Smooth muscle cell of the brain vasculature (primary cell): ENCODE measurements around the gene SLC9A9.
"Not testable (repeated sequence)": the region's sequence is repeated elsewhere in the genome, so short reads cannot be mapped to it uniquely, and the experiment has no call there.

Experiments
- DNase-seq: peaks from one replicate; pipeline ENCODE4 v3.0.0-alpha.2; 2012; ENCODE audit warnings: low read depth, low spot score

Gene SLC9A9

DNA sequence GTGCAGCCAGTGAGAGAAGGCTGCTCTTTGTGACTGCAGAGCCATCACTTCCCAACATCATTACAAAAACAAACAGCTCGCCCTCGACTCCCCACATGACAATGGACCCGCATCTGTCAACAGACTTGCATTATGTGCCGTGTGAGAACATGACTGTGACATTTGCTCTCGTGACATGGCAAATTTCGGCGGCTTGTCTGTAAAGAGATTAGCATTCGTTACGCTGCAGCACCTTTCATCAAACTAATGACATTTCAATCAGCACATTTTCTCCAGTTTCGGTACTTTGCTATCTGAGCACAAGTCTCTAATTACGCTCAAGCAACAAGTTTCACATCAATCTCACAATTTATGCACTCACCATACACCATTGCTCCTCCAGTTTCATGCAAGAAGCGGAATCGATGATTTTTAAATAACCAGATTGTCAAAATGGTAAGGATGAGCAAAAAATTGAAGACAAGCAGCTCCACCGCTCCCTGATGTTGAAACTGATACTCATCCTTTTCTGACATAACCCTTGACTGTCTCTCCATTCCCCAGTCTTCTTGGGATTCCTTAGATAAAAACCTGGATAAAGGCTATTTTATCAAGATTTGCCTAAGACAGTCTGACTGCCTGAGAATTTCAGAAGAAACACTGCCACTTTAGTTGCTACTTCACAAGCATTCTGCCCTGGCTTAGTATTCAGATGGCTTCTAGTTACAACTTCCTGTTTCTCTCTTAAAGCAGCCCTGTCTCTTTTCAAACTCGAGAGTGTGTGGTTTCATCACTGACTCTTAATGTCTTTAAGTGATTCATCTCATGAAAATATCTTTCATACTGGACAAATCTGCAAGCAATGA, at the start of gene SLC9A9:
SLC9A9 (minus strand) TSS at position 682 of the 845 bp plus-strand sequence; CDS start at position 536, 146 bp downstream.
- no peak for DNase-seq

DNA sequence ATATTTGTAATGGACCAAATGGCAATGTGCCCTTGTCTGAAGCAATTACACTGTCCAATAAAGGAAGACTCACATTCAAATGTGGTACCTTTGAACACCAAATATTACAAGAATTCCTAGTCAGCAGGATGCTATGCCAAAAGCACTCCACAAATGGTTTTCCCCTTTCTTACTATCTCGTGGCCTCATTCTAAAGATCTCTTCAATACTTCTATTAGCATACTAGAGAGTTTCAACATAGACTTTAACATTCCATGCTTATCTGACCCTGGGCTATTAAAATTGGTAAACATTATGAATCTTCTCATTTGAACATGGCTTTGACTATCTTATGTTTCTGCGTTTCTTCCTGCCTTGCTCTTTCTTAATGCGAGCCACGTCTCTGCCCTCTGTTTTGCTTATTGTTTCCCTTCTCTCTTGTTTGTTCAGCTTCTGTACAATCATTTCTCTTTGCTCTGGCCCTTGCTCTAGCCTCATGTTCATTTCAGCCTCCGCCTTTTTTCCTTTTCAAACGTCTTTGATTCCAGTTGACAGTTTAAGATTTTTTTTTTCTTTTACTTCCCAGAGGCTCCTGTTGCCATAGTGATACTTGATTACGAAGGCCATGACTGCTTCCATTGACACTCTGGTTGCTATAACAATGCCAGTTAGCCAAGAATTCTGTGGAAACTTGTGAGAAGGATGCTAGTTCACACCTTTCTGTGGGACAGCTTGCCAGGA, 49.5 kb upstream of the SLC9A9 start:
- no peak for DNase-seq

DNA sequence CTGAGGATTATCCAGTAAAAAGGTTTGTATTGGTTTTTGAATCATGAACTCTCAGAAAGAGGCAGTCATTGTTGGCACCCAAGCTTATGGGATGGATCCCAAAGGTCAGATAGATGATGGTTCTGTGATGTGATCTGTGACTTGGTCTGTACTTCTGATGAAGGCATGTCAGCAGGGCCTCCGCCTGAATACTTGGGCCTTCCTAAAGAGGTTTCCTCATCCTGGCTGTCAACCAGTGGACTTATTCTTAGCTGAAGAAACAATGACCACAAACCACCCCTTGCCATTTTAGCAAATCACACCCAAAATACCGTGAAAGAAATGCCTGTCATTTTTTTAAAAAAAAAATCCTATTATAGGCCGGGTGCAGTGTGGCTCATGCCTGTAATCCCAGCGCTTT, 48.2 kb upstream of the SLC9A9 start:
- DNase-seq: no peak

DNA sequence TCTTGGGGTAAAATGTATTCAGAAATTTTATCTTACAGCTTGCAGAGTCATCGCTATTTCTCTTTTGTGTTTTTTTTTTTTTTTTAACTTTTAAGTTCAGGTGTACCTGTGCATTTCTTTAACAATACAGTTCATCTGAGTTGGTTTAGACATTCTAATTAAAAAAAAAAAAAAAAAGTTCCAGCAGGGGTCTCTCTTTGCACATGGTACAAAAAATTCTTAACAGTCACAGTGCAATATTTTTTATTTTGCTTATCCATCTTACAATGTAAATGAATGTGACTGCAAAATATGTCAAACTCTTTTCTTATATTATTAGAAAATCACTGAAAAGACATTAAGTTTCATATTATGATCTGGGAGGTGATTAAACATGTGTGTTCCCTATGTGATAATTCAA, 47.5 kb upstream of the SLC9A9 start:
- DNase-seq: no peak

DNA sequence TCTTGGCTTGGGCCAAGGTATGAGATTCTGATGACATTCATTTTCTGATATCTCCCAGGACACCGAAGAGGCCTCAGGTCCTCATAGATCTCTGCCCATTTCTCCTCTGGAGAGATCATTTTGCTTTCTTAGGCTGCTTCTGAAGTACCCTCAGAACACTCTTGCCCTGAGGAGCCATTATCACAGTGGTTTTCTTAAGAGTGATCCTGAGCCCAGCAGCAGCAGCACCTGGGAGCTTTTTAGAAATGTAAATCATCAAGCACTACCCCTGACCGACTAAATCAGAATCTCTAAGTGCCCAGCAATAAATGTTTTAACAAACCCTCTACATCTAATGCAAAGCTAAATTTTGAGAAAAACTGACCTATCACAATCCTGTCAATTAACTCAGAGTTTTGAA, 40.6 kb upstream of the SLC9A9 start:
- DNase-seq: no peak

DNA sequence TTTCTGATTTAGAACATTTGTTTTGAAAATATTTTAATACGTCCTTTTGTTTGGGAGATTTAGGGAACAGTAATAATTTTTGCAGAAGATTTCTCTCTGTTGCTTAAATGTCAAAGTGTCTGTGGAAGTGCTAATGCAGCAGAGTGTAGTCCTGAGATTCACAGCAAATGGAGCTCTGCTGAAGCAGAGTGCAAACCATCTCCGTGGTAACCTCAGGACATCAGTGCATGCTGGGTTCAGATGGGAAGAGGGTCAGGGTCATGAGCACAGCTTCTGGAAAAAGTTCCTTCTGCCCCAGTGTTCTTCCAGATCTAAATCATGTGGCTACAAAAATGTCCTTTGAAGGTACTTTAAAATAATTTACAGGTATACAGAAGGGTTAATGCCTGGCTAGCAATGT, 39.9 kb upstream of the SLC9A9 start:
- DNase-seq: no peak

DNA sequence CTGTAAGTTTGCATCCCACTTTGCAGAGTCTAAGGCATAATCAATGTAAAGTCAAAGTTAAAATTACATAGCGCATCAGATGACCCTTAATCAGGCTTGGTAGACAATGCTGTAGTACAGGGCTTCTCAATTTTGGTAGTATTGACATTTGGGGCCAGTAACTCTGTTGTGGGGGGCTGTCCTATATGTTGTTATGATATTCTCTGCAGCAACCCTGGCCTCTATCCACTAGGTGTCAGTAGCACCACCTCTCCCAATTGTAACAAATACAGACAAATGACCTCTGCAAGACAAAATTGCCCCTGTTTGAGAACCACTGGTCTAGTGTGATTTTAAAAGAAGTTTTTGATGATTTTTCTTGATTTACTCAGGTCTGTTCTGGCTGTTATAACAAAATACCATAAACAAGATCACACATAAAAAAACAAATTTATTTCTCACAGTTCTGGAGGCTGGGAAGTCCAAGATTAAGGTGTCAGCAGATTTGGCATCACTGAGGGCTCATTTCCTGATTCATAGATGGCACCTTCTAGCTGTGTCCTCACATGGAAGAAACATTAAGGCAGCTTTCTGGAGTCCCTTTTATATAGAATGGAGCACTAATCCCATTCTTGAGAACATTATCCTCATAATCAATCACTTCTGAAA, 37.6 kb upstream of the SLC9A9 start:
- DNase-seq: peak; percentile 10

DNA sequence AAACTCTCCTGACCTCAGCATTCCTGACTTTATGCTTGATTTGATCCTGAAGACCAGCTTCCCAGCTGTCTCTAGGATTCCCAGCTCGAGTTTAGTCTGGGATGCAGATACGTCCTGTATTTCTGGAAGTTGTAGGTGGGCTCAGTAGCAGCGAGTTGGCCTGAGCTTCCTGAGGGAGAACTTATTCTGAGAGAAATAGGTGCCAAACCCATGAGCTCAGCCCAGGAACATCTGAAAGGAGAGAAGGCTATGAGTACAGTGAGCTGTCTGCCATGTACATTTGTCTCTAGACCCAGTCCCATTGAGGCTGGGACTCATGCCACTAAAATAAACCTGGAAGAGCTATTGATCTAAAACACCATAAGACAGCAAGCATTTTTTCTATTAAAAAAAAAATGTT, 36.6 kb upstream of the SLC9A9 start:
- no peak for DNase-seq

DNA sequence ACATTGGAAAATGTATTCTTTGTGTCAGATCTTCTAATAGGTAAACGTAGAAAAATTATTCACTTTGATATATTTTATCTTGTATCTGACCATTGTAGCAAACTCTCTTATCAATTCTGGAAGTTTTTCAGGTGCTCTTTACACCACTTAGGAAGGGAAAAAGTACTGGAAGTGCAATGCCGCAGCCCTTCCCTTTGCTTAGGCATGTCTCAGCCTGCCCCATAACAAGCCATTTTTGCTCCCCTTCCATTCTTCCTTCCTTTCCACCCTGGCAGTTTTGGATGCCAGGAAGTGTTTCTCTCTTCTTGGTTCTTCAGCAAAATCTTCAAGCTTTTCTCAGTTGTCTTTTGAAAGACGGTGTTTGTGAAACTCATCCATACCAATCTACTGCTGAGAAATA, 34.9 kb upstream of the SLC9A9 start:
- no peak for DNase-seq

DNA sequence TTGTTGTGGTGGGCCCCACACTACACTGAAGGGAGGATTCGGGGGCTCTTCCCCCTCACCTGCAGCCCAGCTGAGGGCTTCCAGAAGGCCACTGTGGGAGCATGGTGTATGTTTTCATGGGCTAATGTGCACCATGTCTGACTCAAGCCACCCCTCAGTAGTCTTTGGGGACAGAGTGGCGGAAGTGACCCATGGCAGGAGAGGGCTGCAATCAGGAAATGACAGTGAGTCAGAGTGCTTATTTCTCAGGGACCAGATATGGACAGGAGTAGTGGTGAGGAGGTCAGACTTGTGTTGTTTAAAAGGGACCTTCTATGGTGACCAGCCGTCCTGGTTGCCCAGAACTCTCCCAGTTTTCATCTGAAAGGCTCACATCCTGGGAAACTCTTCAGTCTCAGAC, 32.8 kb upstream of the SLC9A9 start:
- DNase-seq: no peak

DNA sequence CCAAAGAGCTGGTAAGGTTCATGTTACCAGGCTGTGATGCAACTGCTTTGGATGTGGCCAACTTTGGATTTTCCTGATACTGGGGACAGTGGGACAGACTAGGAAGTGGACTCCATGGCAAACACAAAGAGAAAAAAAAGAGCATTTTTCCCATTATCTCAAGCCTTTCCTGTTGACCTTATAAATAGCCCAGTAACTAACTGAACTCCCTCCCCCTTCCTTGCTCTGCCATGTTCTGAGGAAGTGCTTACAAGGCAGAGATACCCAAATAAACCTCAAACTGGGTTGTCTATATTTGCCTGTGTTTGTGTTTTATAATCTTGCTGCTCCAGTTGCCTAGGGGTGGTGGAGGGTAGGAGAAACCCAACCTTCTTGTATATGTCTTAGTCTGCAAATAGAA, 27.3 kb upstream of the SLC9A9 start:
- DNase-seq: no peak

DNA sequence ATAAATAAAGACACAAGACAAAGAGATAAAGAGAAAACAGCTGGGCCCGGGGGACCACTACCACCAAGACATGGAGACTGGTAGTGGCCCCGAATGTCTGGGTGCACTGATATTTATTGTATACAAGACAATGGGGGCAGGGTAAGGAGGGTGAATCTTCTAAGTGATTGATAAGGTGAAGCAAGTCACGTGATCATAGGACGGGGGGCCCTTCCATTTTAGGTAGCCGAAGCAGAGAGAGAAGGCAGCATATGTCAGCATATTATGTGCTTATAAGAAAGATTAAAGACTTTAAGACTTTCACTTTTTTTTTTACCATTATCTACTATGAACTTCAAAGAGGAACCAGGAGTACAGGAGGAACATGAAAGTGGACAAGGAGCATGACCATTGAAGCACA, 25.3 kb upstream of the SLC9A9 start:
- not testable (repeated sequence) for DNase-seq

DNA sequence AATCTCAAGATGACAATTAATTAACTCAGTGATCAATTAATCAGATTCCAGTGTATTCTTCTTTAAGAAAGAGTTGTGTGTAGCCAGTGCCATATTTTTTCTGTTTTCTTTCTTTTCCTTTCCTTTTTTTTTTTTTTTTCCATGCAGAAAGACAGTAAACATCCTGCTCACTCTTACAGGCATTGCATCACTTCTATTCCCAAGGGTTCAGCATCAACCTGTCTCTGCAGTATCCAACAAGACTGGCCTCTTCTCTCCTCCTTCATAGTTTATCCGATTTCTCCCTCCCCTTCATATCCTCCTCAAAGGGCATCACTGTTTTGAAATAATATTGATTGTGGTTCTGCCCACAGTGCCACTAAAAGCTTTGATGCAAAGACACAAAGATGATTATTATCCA, 17.0 kb upstream of the SLC9A9 start:
- DNase-seq: no peak

DNA sequence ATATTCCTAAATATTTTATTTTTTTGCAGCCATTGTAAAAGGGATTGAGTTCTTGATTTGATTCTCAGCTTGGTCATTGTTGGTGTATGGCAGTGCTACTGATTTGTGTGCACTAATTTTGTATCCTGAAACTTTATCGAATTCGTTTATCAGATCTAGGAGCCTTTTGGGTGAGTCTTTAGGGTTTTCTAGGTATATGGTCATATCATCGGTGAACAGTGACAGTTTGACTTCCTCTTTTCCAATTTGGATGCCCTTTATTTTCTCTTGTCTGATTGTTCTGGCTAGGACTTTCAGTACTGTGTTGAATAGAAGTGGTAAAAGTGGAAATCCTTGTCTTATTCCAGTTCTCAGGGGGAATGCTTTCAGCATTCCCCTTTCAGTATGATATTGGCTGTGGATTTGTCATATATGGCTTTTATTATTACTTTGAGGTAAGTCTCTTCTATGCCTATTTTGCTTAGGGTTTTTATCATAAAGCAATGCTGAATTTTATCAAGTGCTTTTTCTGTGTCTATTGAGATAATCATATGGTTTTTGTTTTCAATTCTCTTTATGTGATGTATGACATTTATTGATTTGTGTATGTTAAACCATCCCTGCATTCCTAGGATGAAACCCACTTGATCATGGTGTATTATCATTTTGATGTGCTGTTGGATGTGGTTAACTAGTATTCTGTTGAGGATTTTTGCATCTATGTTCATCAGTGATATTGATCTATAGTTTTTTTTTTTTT, 11.4 kb upstream of the SLC9A9 start:
- DNase-seq: no peak

DNA sequence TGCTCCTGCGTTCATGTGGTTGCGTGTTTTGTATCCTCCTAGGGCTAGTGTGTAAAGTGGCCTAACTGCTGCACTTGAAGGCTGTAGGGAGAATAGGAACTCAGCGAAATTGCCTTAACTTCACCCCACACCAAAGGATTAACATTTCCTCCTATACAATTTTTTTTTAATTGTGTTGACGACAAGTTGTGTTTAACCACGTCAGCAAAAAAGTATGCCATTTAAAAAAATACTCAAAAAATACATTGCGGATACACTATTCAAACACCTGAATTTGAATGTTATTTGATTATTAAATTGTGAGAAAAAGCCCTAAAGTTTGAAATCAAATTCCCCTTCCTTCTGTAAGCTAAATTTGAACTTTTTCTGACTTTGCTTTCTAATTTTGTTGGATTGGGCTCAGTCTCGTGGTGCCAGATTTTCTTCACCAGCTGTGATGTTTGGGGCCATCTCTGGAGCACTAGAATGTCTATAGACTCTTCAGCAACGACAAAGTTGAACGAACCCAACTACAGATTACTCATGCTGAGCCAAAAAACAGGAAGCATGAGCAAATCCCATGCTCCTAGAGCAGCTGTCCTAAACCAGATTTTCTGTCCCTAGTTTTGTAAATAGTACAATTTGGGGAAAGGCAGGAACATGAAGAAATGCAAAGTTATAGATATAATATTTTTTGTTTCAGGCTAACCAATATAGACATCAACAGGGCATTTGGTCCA, 8.1 kb upstream of the SLC9A9 start:
- no peak for DNase-seq

DNA sequence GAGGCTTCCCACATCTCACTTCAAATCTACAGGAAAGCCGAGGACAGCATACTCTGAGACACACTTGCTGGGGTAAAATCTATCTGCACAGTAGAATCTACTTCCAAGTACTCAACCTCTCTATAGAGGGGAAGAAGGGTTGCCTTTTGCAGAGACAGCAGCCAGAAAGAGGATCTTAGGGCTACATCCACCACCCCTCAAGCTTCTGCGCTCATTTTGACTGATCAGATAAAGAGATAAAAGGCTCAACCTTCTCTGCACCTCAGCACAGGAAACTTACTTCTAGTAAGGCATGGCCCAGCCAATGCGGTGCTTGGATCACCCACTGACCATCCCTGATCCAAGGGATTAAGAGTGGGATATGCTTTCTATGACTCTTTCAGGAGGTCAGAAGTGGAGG, 6.9 kb upstream of the SLC9A9 start:
- DNase-seq: no peak

DNA sequence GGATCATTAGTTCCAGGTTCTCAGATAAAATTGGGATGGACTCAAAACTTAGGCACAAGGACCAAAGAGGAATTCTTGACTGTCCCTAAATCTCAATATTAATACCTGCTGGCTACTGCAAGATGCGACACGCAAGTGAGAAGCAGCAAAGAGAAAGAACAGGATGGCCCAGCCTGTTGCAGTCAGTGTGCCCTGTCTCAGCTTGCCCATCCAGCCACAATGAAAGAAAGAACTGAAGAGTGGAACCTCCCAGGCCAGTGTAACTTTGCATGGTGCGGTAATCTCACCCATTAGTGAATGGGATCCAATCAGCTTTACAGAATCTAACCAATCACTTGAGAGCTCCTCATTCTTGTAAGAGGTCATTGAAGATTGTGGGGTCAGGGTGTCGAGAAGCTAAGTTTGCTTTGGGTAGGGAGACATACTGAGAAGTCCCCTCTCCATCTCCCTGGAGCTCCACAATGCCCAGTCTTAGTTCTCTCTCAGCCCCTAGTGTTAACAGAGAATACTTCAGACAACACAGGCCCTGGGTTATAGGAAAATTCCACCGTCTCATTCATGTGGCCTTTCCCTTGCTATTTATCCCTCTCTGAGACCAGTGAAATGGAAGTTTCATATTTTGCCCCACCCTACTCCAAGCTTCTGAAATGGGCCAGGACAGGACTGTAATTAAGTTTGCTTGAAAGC, 3.2 kb upstream of the SLC9A9 start:
- no peak for DNase-seq

DNA sequence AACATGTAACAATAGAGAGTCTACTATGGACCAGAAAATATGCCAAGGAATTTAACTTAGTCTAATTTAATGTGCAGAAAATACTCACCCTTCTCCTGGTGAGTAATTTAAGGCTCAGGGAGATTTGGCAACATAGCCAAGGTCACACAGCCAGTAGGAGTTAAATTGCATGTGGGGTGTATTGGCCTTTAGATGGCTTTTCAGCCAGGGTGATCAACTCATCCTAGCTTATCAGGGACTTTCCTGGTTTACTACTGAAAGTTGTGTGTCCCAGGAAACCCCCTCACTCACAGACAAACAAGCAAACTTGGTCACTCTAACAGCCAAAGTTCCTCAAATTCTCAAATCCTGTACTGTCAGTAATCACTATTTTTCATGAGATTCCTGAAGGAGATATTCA, 2.6 kb upstream of the SLC9A9 start:
- no peak for DNase-seq

DNA sequence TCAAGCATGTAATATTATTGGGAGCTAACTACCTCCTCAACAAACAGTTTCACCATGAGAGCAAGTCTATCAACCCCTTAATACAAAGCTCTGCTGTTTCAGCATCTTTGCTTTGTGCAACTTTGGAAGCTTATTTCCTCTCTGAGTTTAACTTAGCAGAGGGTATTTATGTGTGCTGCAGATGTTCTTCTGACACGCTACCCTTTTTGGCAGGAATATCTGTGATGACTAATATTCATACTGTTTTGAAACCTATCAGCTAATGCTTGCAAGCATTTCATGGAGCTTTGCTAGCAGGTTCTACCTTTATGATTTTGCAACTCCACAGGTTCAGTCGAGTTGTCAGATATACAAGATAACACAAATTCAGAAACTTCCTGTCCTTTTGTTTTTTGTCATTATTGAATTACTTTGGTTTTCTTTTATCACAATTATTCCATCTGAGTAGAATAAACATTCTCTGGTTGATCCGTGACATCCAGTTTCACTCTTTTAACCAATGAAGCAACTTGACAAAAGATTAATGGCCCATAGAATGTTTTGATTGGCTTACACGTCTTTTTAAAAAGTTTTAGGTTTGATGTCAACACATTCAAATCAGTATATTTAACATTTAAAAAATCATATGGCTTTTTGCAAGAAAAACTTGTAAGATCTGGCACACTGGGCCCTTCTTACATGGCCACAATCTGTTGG, 1.7 kb upstream of the SLC9A9 start:
- peak; percentile 50 for DNase-seq

DNA sequence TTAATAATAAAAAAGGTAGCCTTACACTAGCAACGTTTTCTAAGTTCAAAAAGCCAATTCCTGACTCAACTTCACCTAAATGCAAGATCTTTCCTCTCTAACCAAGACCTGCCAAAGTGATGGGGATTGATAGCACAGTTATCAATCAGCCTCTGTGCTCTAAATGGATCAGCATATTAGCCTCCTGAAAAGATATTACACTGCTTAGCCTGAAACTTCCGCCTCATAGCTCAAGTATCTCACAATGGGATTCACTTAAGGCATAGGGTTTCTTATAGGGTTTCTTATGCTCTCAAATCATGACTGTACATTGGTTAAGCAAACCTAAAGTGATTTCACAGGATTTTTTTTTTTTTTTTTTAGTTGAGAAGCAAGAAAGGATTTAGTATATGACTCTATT, 436 bp upstream of the SLC9A9 start:
- DNase-seq: no peak
